ENCODE results near the gene GCC1.

The GCC1 gene

GRCh38 chr7:127585044-127585953 lies at the start of gene GCC1:
TSS of gene GCC1 (minus strand) at chr7:127585596. CDS start at chr7:127585182, 414 bp downstream.
- no peaks in the 10 kb centered on the region for H3K9me3 ChIP-seq (ENCODE audit: control insufficient read depth, insufficient read depth, low read length)
- H3K79me2 ChIP-seq (ENCODE audit: control insufficient read depth, low read length), result peaks cover 57% of the 10 kb centered on the region
- peak within 1 kb of the TSS; percentile 80 for H3K4me3 ChIP-seq (ENCODE audit: low read length)
- H3K9me2 ChIP-seq (replicated peaks; ENCODE audit: control insufficient read depth, low read length), result no peaks in the 10 kb centered on the region
- no peaks in the 10 kb centered on the region for H3K27me3 ChIP-seq (ENCODE audit: control insufficient read depth, low read length)
- peaks cover 8% of the 10 kb centered on the region for H3F3A ChIP-seq (ENCODE audit: control insufficient read depth, insufficient read depth)
- TF ChIP-seq CTCF (IDR thresholded peaks at IDR 0.05; ENCODE audit: low read depth, low read length, poor library complexity, severe bottlenecking) (no peak), EZH2phosphoT487 (IDR thresholded peaks at IDR 0.05; ENCODE audit: borderline replicate concordance, low read length) (no peak)
- H4K20me1 ChIP-seq (ENCODE audit: control insufficient read depth, insufficient read depth, low read depth, low read length), result peaks cover 26% of the 10 kb centered on the region; the same call in 1 of the 2 replicates
- peaks cover 37% of the 10 kb centered on the region for H3K4me1 ChIP-seq (ENCODE audit: control insufficient read depth, low read length)
- H3K4me2 ChIP-seq (ENCODE audit: low read length), result peak within 1 kb of the TSS; percentile 81
- H3K36me3 ChIP-seq (ENCODE audit: control insufficient read depth, low read length), result peaks cover 48% of the 10 kb centered on the region
- no peak within 1 kb of the TSS for H3K27ac ChIP-seq (ENCODE audit: low read depth, low read length)

- no peaks in the 10 kb centered on the region for H4K20me1 ChIP-seq (ENCODE audit: control insufficient read depth, insufficient read depth, low read depth, low read length)
- no peaks in the 10 kb centered on the region for H3K79me2 ChIP-seq (ENCODE audit: control insufficient read depth, low read length)
- no peaks in the 10 kb centered on the region for H3F3A ChIP-seq (ENCODE audit: control insufficient read depth, insufficient read depth)
- peaks cover 3% of the 10 kb centered on the region; the same call in 1 of the 2 replicates for H3K4me1 ChIP-seq (ENCODE audit: control insufficient read depth, low read length)
- H3K9me3 ChIP-seq (ENCODE audit: control insufficient read depth, insufficient read depth, low read length), result no peaks in the 10 kb centered on the region; the same call in 1 of the 2 replicates
- no peak overlapping the region for H3K4me2 ChIP-seq (ENCODE audit: low read length)
- H3K27ac ChIP-seq (ENCODE audit: low read depth, low read length), result no peak overlapping the region
- H3K36me3 ChIP-seq (ENCODE audit: control insufficient read depth, low read length), result no peaks in the 10 kb centered on the region
- H3K4me3 ChIP-seq (ENCODE audit: low read length), result no peak overlapping the region
- peaks cover 15% of the 10 kb centered on the region for H3K27me3 ChIP-seq (ENCODE audit: control insufficient read depth, low read length)
- no peak for TF ChIP-seq EZH2phosphoT487 (IDR thresholded peaks at IDR 0.05; ENCODE audit: borderline replicate concordance, low read length)
- no peak for TF ChIP-seq CTCF (IDR thresholded peaks at IDR 0.05; ENCODE audit: low read depth, low read length, poor library complexity, severe bottlenecking)
- H3K9me2 ChIP-seq (replicated peaks; ENCODE audit: control insufficient read depth, low read length), result no peaks in the 10 kb centered on the region
Measured at GRCh38 chr7:127632276-127632910, 47.0 kb upstream of the GCC1 start.

- Histone ChIP-seq H3K4me3 (ENCODE audit: low read length) (no peak overlapping the region), H3K9me2 (replicated peaks; ENCODE audit: control insufficient read depth, low read length) (no peaks in the 10 kb centered on the region), H3K36me3 (ENCODE audit: control insufficient read depth, low read length) (no peaks in the 10 kb centered on the region), H3K27me3 (ENCODE audit: control insufficient read depth, low read length) (peaks cover 15% of the 10 kb centered on the region), H3K4me1 (ENCODE audit: control insufficient read depth, low read length) (peaks cover 3% of the 10 kb centered on the region; the same call in 1 of the 2 replicates), H3K79me2 (ENCODE audit: control insufficient read depth, low read length) (no peaks in the 10 kb centered on the region), H3K9me3 (ENCODE audit: control insufficient read depth, insufficient read depth, low read length) (no peaks in the 10 kb centered on the region; the same call in 1 of the 2 replicates), H3K27ac (ENCODE audit: low read depth, low read length) (no peak overlapping the region), H3F3A (ENCODE audit: control insufficient read depth, insufficient read depth) (no peaks in the 10 kb centered on the region), H4K20me1 (ENCODE audit: control insufficient read depth, insufficient read depth, low read depth, low read length) (no peaks in the 10 kb centered on the region), H3K4me2 (ENCODE audit: low read length) (peak overlapping the region; percentile 24; the same call in 1 of the 2 replicates)
- TF ChIP-seq EZH2phosphoT487 (IDR thresholded peaks at IDR 0.05; ENCODE audit: borderline replicate concordance, low read length) (no peak), CTCF (IDR thresholded peaks at IDR 0.05; ENCODE audit: low read depth, low read length, poor library complexity, severe bottlenecking) (peak; percentile 83)
Measured at GRCh38 chr7:127629268-127629854, 44.0 kb upstream of the GCC1 start.

Measured in DOHH2 (cell line).